HG02798 (cell line): ENCODE data around the gene BRD8.
"Not testable (repeated sequence)": the region's sequence is repeated elsewhere in the genome, so short reads cannot be mapped to it uniquely, and the experiment has no call there.

Experiments used
- ATAC-seq: cut with Tn5 transposase; IDR thresholded peaks from one replicate; pipeline ENCODE4 v1.9.1; 2021; ENCODE audit warnings: mild to moderate bottlenecking; ENCODE audit not compliant: unreplicated experiment, poor library complexity

BRD8 gene

GRCh38 chr5:138178516-138179276, at the start of gene BRD8, which contains the start of gene KIF20A:
Gene BRD8 (minus strand): TSS chr5:138178630. CDS start chr5:138178614, 16 bp downstream.
Gene KIF20A (plus strand): TSS chr5:138179112. CDS start chr5:138179681, 569 bp downstream.
- peak; percentile 89 for ATAC-seq

DNA sequence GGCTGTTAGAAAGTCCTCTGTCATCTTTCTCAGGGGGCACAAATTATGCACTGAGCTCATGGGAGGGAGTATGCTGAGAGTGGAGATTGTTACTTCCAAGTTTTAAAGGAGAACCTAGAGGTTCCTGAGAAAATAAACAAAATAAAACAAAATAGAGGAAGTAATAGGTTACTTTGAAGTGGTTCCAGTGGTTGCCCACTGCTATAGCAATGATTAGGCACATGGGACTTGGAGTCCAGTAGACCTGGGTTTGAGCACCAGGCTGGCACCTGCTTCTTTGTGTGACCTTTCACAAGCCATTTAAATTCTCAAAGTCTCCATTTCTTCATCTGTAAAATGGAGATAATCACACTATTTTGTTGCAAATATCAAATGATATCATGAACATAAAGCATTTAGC, 48.5 kb upstream of the BRD8 start:
- no peak for ATAC-seq

DNA sequence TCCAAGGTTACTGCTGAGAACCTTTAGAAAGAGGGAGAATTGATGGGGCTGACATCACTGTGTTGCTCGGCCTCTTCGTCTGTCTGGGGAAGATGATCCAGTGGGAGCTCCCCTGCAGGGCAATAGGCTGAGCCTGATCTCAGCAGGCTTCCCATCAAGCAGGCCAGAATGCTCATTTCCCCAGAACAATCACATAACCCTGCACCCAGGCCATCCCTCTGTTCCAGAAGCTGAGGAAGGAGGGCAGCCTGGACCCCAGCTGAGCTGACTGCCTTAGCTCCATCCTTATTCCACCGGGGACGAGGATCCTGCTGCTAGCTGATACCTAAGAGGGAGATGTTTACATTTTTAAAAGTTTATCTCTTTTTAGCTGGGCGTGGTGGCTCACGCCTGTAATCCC, 46.3 kb upstream of the BRD8 start:
- ATAC-seq, result no peak

DNA sequence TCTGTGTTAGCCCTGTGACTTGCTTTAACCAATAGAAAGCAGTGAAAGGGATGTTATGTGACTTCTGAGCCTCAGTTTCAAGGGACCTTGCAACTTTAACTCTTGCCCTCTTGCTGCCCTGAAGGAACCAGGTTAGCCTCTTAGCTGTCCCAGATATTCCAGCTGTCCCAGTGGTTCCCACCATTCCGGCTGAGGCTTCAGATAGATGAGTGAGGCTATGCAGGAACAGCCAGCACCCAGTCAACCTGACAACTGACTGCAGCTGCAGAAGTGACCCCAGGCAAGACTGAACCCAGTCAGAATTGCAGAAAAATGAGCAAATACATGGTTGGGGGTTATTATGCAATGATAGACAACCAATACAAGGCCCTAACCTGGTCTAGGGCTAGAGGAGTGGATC, 45.1 kb upstream of the BRD8 start:
- ATAC-seq, result no peak

- ATAC-seq, result no peak
Observed at GRCh38 chr5:138216799-138217198, 38.4 kb upstream of the BRD8 start.

GRCh38 chr5:138213161-138214029, 35.0 kb upstream of the BRD8 start, which contains the start of gene CDC23:
Gene CDC23 (minus strand): TSS chr5:138213323. CDS start chr5:138213312, 11 bp downstream.
- peak; percentile 98 for ATAC-seq

GRCh38 chr5:138212828-138213160, 34.4 kb upstream of the BRD8 start:
- ATAC-seq, result no peak

- no peak for ATAC-seq
Observed at GRCh38 chr5:138210985-138211384, 32.6 kb upstream of the BRD8 start.

- ATAC-seq, result not testable (repeated sequence)
Observed at GRCh38 chr5:138193859-138194258, 15.4 kb upstream of the BRD8 start.

- ATAC-seq, result no peak
Observed at GRCh38 chr5:138192826-138193225, 14.4 kb upstream of the BRD8 start.

GRCh38 chr5:138188626-138189025, 10.2 kb upstream of the BRD8 start:
- ATAC-seq, result no peak

- no peak for ATAC-seq
Observed at GRCh38 chr5:138186002-138186447, 7.6 kb upstream of the BRD8 start.

GRCh38 chr5:138182808-138183207, 4.4 kb upstream of the BRD8 start:
- ATAC-seq, result no peak

DNA sequence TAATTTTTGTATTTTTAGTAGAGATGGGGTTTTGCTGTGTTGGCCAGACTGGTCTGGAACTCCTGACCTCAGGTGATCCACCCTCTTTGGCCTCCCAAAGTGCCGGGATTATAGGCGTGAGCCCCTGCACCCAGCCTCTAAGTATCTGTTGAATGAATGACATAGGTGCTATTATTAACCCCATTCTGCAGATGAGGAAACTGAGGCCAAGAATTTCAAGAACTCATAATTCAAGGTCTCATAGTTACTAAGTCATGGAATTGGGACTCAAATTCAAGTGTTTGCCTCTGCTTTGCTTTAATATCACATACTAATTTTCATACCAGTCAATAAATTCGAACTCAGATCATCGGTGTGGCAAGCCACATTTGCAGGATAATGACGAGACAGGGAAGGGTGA, 2.4 kb upstream of the BRD8 start:
- ATAC-seq, result no peak

GRCh38 chr5:138180183-138180782, 1.9 kb upstream of the BRD8 start:
- ATAC-seq, result no peak

DNA sequence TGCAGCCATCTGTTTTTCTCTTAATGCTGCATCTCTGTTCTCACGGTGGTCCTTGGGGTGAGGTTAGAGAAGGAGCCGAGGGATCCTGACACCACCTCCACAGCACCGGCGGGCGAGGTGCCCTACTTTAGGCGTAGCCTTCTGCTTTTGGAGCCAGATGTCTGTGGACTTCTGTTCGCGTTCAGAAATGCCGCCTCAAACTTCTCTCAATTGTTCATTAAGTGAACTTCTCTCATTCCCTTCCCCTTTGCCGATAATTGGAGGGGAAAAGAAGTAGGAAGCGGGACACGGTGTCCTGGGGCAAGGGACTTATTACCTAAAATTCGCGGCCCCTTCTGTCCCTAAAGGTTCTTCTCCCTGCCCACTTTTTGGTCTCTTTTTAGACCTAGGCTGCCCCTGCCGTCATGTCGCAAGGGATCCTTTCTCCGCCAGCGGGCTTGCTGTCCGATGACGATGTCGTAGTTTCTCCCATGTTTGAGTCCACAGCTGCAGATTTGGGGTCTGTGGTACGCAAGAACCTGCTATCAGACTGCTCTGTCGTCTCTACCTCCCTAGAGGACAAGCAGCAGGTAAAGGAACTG, 937 bp upstream of the BRD8 start:
- no peak for ATAC-seq

DNA sequence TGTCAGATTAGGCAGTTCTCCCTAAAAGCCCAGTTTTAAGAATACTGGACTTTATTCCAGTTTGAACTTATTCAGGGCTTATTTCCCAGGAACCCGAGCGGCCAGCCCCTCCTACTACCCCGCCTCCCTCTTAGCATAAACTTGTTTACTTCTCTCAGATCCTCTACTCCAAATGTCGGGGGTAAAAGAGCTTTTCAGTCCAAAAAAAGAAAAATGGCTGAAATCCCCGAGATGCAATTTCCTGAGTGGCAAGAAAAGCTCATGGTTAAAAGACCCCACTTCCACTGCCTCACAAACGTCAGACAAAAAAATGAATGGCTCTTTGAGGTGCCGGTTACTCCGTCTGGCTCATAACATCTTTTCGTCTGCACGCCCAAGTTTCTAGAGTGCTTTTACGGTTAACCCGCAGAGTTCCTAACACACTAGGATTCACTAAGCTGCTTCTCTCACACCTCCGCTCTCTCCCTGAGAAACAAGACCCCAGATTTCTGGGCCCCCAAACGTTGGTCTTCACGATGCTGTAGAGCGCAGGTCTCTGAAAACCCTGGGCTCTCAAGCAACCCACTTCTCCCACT, 402 bp downstream of the BRD8 start:
- ATAC-seq, result no peak

- ATAC-seq, result no peak
Observed at GRCh38 chr5:138170299-138170698, 8.1 kb downstream of the BRD8 start.

GRCh38 chr5:138169124-138169523, 9.3 kb downstream of the BRD8 start:
- no peak for ATAC-seq

DNA sequence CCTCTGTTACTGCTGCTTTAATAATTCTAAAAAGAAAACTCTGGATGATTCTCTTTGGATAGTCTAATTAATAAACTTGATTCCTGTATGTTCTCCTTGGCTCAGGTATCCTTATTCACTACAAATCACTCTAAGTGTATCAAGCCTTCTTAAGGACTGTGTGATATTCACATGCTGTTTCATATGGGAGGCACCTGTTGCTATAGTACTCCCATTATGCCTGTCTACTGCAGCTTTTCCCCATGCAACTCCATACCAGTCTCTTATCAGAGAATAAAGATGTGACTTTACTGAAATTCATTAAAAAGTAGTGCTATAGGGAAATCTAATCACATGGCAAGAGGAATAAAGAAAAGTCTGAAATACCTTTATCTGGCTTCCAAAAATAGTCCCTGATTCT, 14.7 kb downstream of the BRD8 start:
- no peak for ATAC-seq
